ENCODE data around the gene CARHSP1. TPM values are rescaled to one million over a fixed set of nuclear protein-coding genes. Genes with fewer than 3 reads are reported as not detected.

The CARHSP1 gene
- total and polyA plus RNA-seq, 7 experiments from 2014 or later = 24.9 to 123 (median 39.2) TPM

- DNase-seq (no peak), ATAC-seq (no peak)
- intact Hi-C loops (cut with micrococcal nuclease) = loop anchor here in 1 of 2 donors (5.0 kb wide), 1 partner anchor 112 kb away; no protein-coding TSS in a partner anchor
- H3K4me1 Mint-ChIP-seq = peaks cover 0 to 2% (median 0%) of the 10 kb centered on the region in 7 donors
- peak overlapping the region in 1 of 9 donors; percentile 20 for H3K27ac Mint-ChIP-seq
- no peaks in the 10 kb centered on the region for H3K27me3 Mint-ChIP-seq
- H3K4me1 ChIP-seq (ENCODE audit: control insufficient read depth in 2 of 2, insufficient read depth in 2 of 2, low read length in 2 of 2) = no peaks in the 10 kb centered on the region
- H3K27ac ChIP-seq (ENCODE audit: low read depth, low read length) = no peak overlapping the region
- POLR2A ChIA-PET = interaction anchor here (0.5 kb wide), 1 partner anchor 205 kb away, joined by 3 read pairs; no protein-coding TSS in a partner anchor
- H3K4me3 Mint-ChIP-seq = no peak overlapping the region
- CTCF ChIA-PET = no interaction called here
- H3K27me3 ChIP-seq (ENCODE audit: control insufficient read depth in 2 of 2, insufficient read depth in 2 of 2, low read length in 2 of 2) = no peaks in the 10 kb centered on the region
- peaks cover 20 to 56% (median 31%) of the 10 kb centered on the region in 5 donors for H3K36me3 Mint-ChIP-seq
- H3K9me3 ChIP-seq (ENCODE audit: control insufficient read depth in 2 of 3, low read length in 3 of 3) = no peaks in the 10 kb centered on the region
- H3K4me3 ChIP-seq (ENCODE audit: low read length) = no peak overlapping the region
- peaks cover 24 to 97% (median 38%) of the 10 kb centered on the region in 3 experiments for H3K36me3 ChIP-seq (ENCODE audit: control insufficient read depth in 2 of 3, insufficient read depth in 3 of 3, low read length in 3 of 3)
- H3K9me3 Mint-ChIP-seq = no peaks in the 10 kb centered on the region
These were observed 26.0 kb upstream of the CARHSP1 start for GRCh38 chr16:8894736-8895334.

- H3K4me1 Mint-ChIP-seq = peaks cover 0 to 2% (median 0%) of the 10 kb centered on the region in 7 donors
- Histone ChIP-seq H3K27ac (ENCODE audit: low read depth, low read length) (no peak overlapping the region), H3K4me3 (ENCODE audit: low read length) (no peak overlapping the region), H3K27me3 (ENCODE audit: control insufficient read depth in 2 of 2, insufficient read depth in 2 of 2, low read length in 2 of 2) (no peaks in the 10 kb centered on the region), H3K9me3 (ENCODE audit: control insufficient read depth in 2 of 3, low read length in 3 of 3) (no peaks in the 10 kb centered on the region), H3K4me1 (ENCODE audit: control insufficient read depth in 2 of 2, insufficient read depth in 2 of 2, low read length in 2 of 2) (no peaks in the 10 kb centered on the region), H3K36me3 (ENCODE audit: control insufficient read depth in 2 of 3, insufficient read depth in 3 of 3, low read length in 3 of 3) (peaks cover 23 to 90% (median 33%) of the 10 kb centered on the region in 3 experiments)
- ATAC-seq (no peak), DNase-seq (no peak)
- no peak overlapping the region for H3K27ac Mint-ChIP-seq
- H3K27me3 Mint-ChIP-seq = no peaks in the 10 kb centered on the region
- H3K36me3 Mint-ChIP-seq = peaks cover 20 to 49% (median 30%) of the 10 kb centered on the region in 5 donors
- H3K4me3 Mint-ChIP-seq = no peak overlapping the region
- ChIA-PET CTCF (no interaction called here), POLR2A (interaction anchor here (0.5 kb wide), 1 partner anchor 206 kb away, joined by 3 read pairs; no protein-coding TSS in a partner anchor)
- intact Hi-C loops (cut with micrococcal nuclease) = loop anchor here in 1 of 2 donors (5.0 kb wide), 1 partner anchor 113 kb away; no protein-coding TSS in a partner anchor
- no peaks in the 10 kb centered on the region for H3K9me3 Mint-ChIP-seq
These were observed 25.3 kb upstream of the CARHSP1 start for GRCh38 chr16:8893976-8894690.

- ChIA-PET CTCF (interaction anchor here (1.1 kb wide), 1 partner anchor 13 kb away, joined by 5 read pairs; no protein-coding TSS in a partner anchor), POLR2A (no interaction called here)
- no peaks in the 10 kb centered on the region for H3K27me3 Mint-ChIP-seq
- Histone ChIP-seq H3K27me3 (ENCODE audit: control insufficient read depth in 2 of 2, insufficient read depth in 2 of 2, low read length in 2 of 2) (no peaks in the 10 kb centered on the region), H3K4me3 (ENCODE audit: low read length) (no peak overlapping the region), H3K4me1 (ENCODE audit: control insufficient read depth in 2 of 2, insufficient read depth in 2 of 2, low read length in 2 of 2) (no peaks in the 10 kb centered on the region), H3K9me3 (ENCODE audit: control insufficient read depth in 2 of 3, low read length in 3 of 3) (no peaks in the 10 kb centered on the region), H3K27ac (ENCODE audit: low read depth, low read length) (no peak overlapping the region), H3K36me3 (ENCODE audit: control insufficient read depth in 2 of 3, insufficient read depth in 3 of 3, low read length in 3 of 3) (peaks cover 18 to 83% (median 26%) of the 10 kb centered on the region in 3 experiments)
- peaks cover 16 to 45% (median 28%) of the 10 kb centered on the region in 5 donors for H3K36me3 Mint-ChIP-seq
- peaks cover 0 to 2% (median 0%) of the 10 kb centered on the region in 7 donors for H3K4me1 Mint-ChIP-seq
- no peaks in the 10 kb centered on the region for H3K9me3 Mint-ChIP-seq
- DNase-seq (no peak), ATAC-seq (no peak)
- H3K27ac Mint-ChIP-seq = peak overlapping the region in 2 of 9 donors; percentile 18 to 32
- intact Hi-C loops (cut with micrococcal nuclease) = loop anchor here in 1 of 2 donors (5.0 kb wide), 1 partner anchor 114 kb away; no protein-coding TSS in a partner anchor
- H3K4me3 Mint-ChIP-seq = no peak overlapping the region
These were observed 24.6 kb upstream of the CARHSP1 start for GRCh38 chr16:8893426-8893825.

GRCh38 chr16:8892101-8892575, 23.3 kb upstream of the CARHSP1 start:
- ATAC-seq (no peak), DNase-seq (no peak)
- ChIA-PET POLR2A (no interaction called here), CTCF (interaction anchor here (0.6 to 1.1 kb wide), 2 partner anchors 12 to 125 kb away, joined by 3 to 5 read pairs; no protein-coding TSS in a partner anchor)
- no peaks in the 10 kb centered on the region for H3K27me3 ChIP-seq (ENCODE audit: control insufficient read depth in 2 of 2, insufficient read depth in 2 of 2, low read length in 2 of 2)
- H3K4me1 Mint-ChIP-seq = peaks cover 0 to 4% (median 0%) of the 10 kb centered on the region in 7 donors
- H3K9me3 ChIP-seq (ENCODE audit: control insufficient read depth in 2 of 3, low read length in 3 of 3) = no peaks in the 10 kb centered on the region
- H3K4me3 ChIP-seq (ENCODE audit: low read length) = no peak overlapping the region
- H3K4me1 ChIP-seq (ENCODE audit: control insufficient read depth in 2 of 2, insufficient read depth in 2 of 2, low read length in 2 of 2) = no peaks in the 10 kb centered on the region
- intact Hi-C loops (cut with micrococcal nuclease) = loop anchor here in 1 of 2 donors (5.0 kb wide), 1 partner anchor 115 kb away; no protein-coding TSS in a partner anchor
- H3K4me3 Mint-ChIP-seq = no peak overlapping the region
- H3K9me3 Mint-ChIP-seq = no peaks in the 10 kb centered on the region
- peaks cover 16 to 36% (median 28%) of the 10 kb centered on the region in 5 donors for H3K36me3 Mint-ChIP-seq
- H3K27ac Mint-ChIP-seq = peak overlapping the region in 4 of 9 donors; percentile 37 to 86 (median 52)
- H3K27ac ChIP-seq (ENCODE audit: low read depth, low read length) = no peak overlapping the region
- peaks cover 16 to 72% (median 19%) of the 10 kb centered on the region in 3 experiments for H3K36me3 ChIP-seq (ENCODE audit: control insufficient read depth in 2 of 3, insufficient read depth in 3 of 3, low read length in 3 of 3)
- H3K27me3 Mint-ChIP-seq = no peaks in the 10 kb centered on the region

GRCh38 chr16:8890549-8890921, 21.7 kb upstream of the CARHSP1 start:
- H3K4me3 Mint-ChIP-seq = no peak overlapping the region
- ATAC-seq = no peak
- H3K9me3 Mint-ChIP-seq = no peaks in the 10 kb centered on the region
- H3K4me1 ChIP-seq (ENCODE audit: control insufficient read depth in 2 of 2, insufficient read depth in 2 of 2, low read length in 2 of 2) = no peaks in the 10 kb centered on the region
- peaks cover 0 to 5% (median 4%) of the 10 kb centered on the region in 5 donors for H3K27me3 Mint-ChIP-seq
- no peak overlapping the region for H3K4me3 ChIP-seq (ENCODE audit: low read length)
- no peaks in the 10 kb centered on the region for H3K27me3 ChIP-seq (ENCODE audit: control insufficient read depth in 2 of 2, insufficient read depth in 2 of 2, low read length in 2 of 2)
- H3K9me3 ChIP-seq (ENCODE audit: control insufficient read depth in 2 of 3, low read length in 3 of 3) = no peaks in the 10 kb centered on the region
- peaks cover 15 to 30% (median 25%) of the 10 kb centered on the region in 5 donors for H3K36me3 Mint-ChIP-seq
- ChIA-PET CTCF (interaction anchor here (0.7 kb wide), 1 partner anchor 212 kb away, joined by 3 read pairs; no protein-coding TSS in a partner anchor), POLR2A (interaction anchor here (0.5 kb wide), 1 partner anchor 17 kb away, joined by 3 read pairs; no protein-coding TSS in a partner anchor)
- intact Hi-C loops (cut with micrococcal nuclease) = loop anchor here in 1 of 2 donors (5.0 kb wide), 1 partner anchor 117 kb away; no protein-coding TSS in a partner anchor
- H3K36me3 ChIP-seq (ENCODE audit: control insufficient read depth in 2 of 3, insufficient read depth in 3 of 3, low read length in 3 of 3) = peaks cover 3 to 56% (median 6%) of the 10 kb centered on the region in 3 experiments
- DNase-seq = no peak
- peaks cover 5 to 6% (median 5%) of the 10 kb centered on the region in 7 donors for H3K4me1 Mint-ChIP-seq
- H3K27ac Mint-ChIP-seq = peak overlapping the region in 3 of 9 donors; percentile 54 to 67 (median 54)
- no peak overlapping the region for H3K27ac ChIP-seq (ENCODE audit: low read depth, low read length)

- H3K4me1 ChIP-seq (ENCODE audit: control insufficient read depth in 2 of 2, insufficient read depth in 2 of 2, low read length in 2 of 2) = no peaks in the 10 kb centered on the region
- Mint-ChIP-seq H3K4me3 (no peak overlapping the region), H3K4me1 (peaks cover 6 to 9% (median 9%) of the 10 kb centered on the region in 7 donors), H3K9me3 (no peaks in the 10 kb centered on the region), H3K27me3 (peaks cover 0 to 10% (median 7%) of the 10 kb centered on the region in 5 donors), H3K27ac (peak overlapping the region in 2 of 9 donors; percentile 43 to 67), H3K36me3 (peaks cover 10 to 25% (median 23%) of the 10 kb centered on the region in 5 donors)
- POLR2A ChIA-PET = interaction anchor here (0.5 kb wide), 1 partner anchor 17 kb away, joined by 3 read pairs; no protein-coding TSS in a partner anchor
- no peak for ATAC-seq
- no peak overlapping the region for H3K27ac ChIP-seq (ENCODE audit: low read depth, low read length)
- no peak overlapping the region for H3K4me3 ChIP-seq (ENCODE audit: low read length)
- DNase-seq = no peak
- CTCF ChIA-PET = no interaction called here
- H3K27me3 ChIP-seq (ENCODE audit: control insufficient read depth in 2 of 2, insufficient read depth in 2 of 2, low read length in 2 of 2) = no peaks in the 10 kb centered on the region
- no peaks in the 10 kb centered on the region for H3K9me3 ChIP-seq (ENCODE audit: control insufficient read depth in 2 of 3, low read length in 3 of 3)
- intact Hi-C loops (cut with micrococcal nuclease) = loop anchor here in 1 of 2 donors (5.0 kb wide), 1 partner anchor 117 kb away; no protein-coding TSS in a partner anchor
- H3K36me3 ChIP-seq (ENCODE audit: control insufficient read depth in 2 of 3, insufficient read depth in 3 of 3, low read length in 3 of 3) = peaks cover 0 to 51% (median 2%) of the 10 kb centered on the region in 3 experiments
These were observed 21.2 kb upstream of the CARHSP1 start for GRCh38 chr16:8889893-8890548.

Measured in naive thymus-derived CD4-positive, alpha-beta T cell (primary cell).